H1 (cell line): ENCODE results near the gene PTGES. TPM values are rescaled to one million over a fixed set of nuclear protein-coding genes. Genes with fewer than 3 reads are reported as not detected.
A peak's percentile ranks its signal among the peaks of the same experiment; 100 is the strongest.

Source experiments
- CTCF ChIA-PET: fragments of 300-600 bp; sonication (Branson Sonifier 250); formaldehyde crosslinking; loops from one replicate; lab custom pipeline; 2021; ENCODE audit not compliant: partially characterized antibody; lab: Charles Lee
- POLR2A ChIA-PET: fragments of 300-600 bp; sonication (Branson Sonifier 250); formaldehyde crosslinking; loops from one replicate; lab custom pipeline; 2021; ENCODE audit warnings: inconsistent platforms; ENCODE audit not compliant: partially characterized antibody; lab: Charles Lee
- DNase-seq, 2 experiments: peaks; one replicate each; pipeline versions ENCODE4 v3.0.0 to v3.0.0-alpha.2; 2010 to 2022; ENCODE audit warnings: low spot score in 2 of 2, low read depth in 1 of 2, mixed read lengths in 1 of 2
- FAIRE-seq: peaks from 2 replicates; lab custom pipeline; 2011; peaks lifted over from hg19 to GRCh38; lab: Jason Lieb, UNC
- H2AFZ ChIP-seq: 2 replicates; pipeline ENCODE4 v1.8.1; 2012; ENCODE audit warnings: low read length, inconsistent platforms
- H2AK5ac ChIP-seq: 2 replicates; pipeline ENCODE4 v1.6.1; 2013; ENCODE audit warnings: low read depth, low read length
- H2BK120ac ChIP-seq: replicated peaks from 2 replicates; pipeline ENCODE3; 2013; ENCODE audit warnings: low read depth, low read length, inconsistent platforms
- H2BK12ac ChIP-seq: 2 replicates; pipeline ENCODE4 v1.6.1; 2013; ENCODE audit warnings: low read depth, low read length
- H2BK15ac ChIP-seq: 2 replicates; pipeline ENCODE4 v1.6.1; 2013; ENCODE audit warnings: low read length
- H2BK20ac ChIP-seq: 2 replicates; pipeline ENCODE4 v1.6.1; 2013; ENCODE audit warnings: low read length
- H2BK5ac ChIP-seq: 2 replicates; pipeline ENCODE4 v1.6.1; 2013; ENCODE audit warnings: low read depth, low read length
- H3K14ac ChIP-seq: 2 replicates; pipeline ENCODE4 v1.6.1; 2013; ENCODE audit warnings: inconsistent platforms; ENCODE audit not compliant: insufficient read length
- H3K18ac ChIP-seq: 2 replicates; pipeline ENCODE4 v1.6.1; 2013; ENCODE audit warnings: low read length; ENCODE audit errors: extremely low read depth
- H3K23ac ChIP-seq: 2 replicates; pipeline ENCODE4 v1.6.1; 2013; ENCODE audit warnings: inconsistent platforms; ENCODE audit not compliant: insufficient read length
- H3K23me2 ChIP-seq: 2 replicates; pipeline ENCODE4 v1.6.1; 2013; ENCODE audit warnings: low read depth, low read length
- H3K27ac ChIP-seq: 2 replicates; pipeline ENCODE4 v1.6.1; 2011; ENCODE audit warnings: low read depth, low read length, inconsistent platforms
- H3K27me3 ChIP-seq, 4 experiments: replicated peaks in 1 of 4; 1 replicate in 1 of 4; 2 replicates in 3 of 4; pipeline versions ENCODE4 v1.6.1 to v1.8.1; 2011 to 2013; ENCODE audit warnings: low read length in 3 of 4, mild to moderate bottlenecking in 3 of 4, inconsistent platforms in 2 of 4, mixed read lengths in 2 of 4, moderate library complexity in 1 of 4; ENCODE audit not compliant: control insufficient read depth in 3 of 4, insufficient read depth in 3 of 4; ENCODE audit errors: extremely low read depth in 1 of 4
- H3K36me3 ChIP-seq, 4 experiments: 2 replicates each; pipeline versions ENCODE4 v1.6.1 to v1.8.1; 2011 to 2013; ENCODE audit warnings: mild to moderate bottlenecking in 4 of 4, low read length in 3 of 4, moderate library complexity in 2 of 4, control low read depth in 1 of 4, inconsistent platforms in 1 of 4; ENCODE audit not compliant: insufficient read depth in 4 of 4, control insufficient read depth in 2 of 4
- H3K4ac ChIP-seq: replicated peaks from 2 replicates; pipeline ENCODE3; 2013; ENCODE audit warnings: low read length, low read depth, mixed read lengths, inconsistent platforms; ENCODE audit not compliant: insufficient read length
- H3K4me1 ChIP-seq, 4 experiments: replicated peaks in 1 of 4; 1 replicate in 1 of 4; 2 replicates in 3 of 4; pipeline versions ENCODE4 v1.6.1 to v1.8.1; 2011 to 2013; ENCODE audit warnings: low read length in 3 of 4, inconsistent platforms in 2 of 4, mixed read lengths in 1 of 4; ENCODE audit not compliant: insufficient read depth in 4 of 4, control insufficient read depth in 3 of 4
- H3K4me2 ChIP-seq, 2 experiments: 2 replicates each; pipeline versions ENCODE4 v1.6.1 to v1.8.1; 2011 to 2013; ENCODE audit warnings: low read depth in 2 of 2, low read length in 2 of 2, control low read depth in 1 of 2, inconsistent platforms in 1 of 2, mild to moderate bottlenecking in 1 of 2; ENCODE audit not compliant: insufficient read depth in 1 of 2
- H3K4me3 ChIP-seq, 4 experiments: fragments of 200-600, 300-600 bp in 1 of 4; sonication (generic), shearing (Covaris generic), sonication (Bioruptor Twin) in 1 of 4; 2 replicates each; pipeline versions ENCODE4 v1.5.1 to v1.8.1; 2011 to 2016; ENCODE audit warnings: low read length in 4 of 4, low read depth in 3 of 4, control low read depth in 2 of 4, inconsistent platforms in 2 of 4, mild to moderate bottlenecking in 2 of 4, mixed read lengths in 1 of 4, moderate library complexity in 1 of 4; ENCODE audit not compliant: insufficient read depth in 2 of 4; ENCODE audit errors: extremely low read depth in 1 of 4
- H3K56ac ChIP-seq: replicated peaks from 2 replicates; pipeline ENCODE3; 2013; ENCODE audit warnings: low read depth, mild to moderate bottlenecking, mixed read lengths, low read length, inconsistent platforms; ENCODE audit not compliant: insufficient read length
- H3K79me1 ChIP-seq: 2 replicates; pipeline ENCODE4 v1.6.1; 2013; ENCODE audit warnings: low read depth, low read length, control low read depth
- H3K79me2 ChIP-seq, 2 experiments: 2 replicates each; pipeline versions ENCODE4 v1.6.1 to v1.8.1; 2012 to 2013; ENCODE audit warnings: low read length in 2 of 2, mild to moderate bottlenecking in 2 of 2, inconsistent platforms in 1 of 2; ENCODE audit not compliant: insufficient read depth in 2 of 2, control insufficient read depth in 1 of 2
- H3K9ac ChIP-seq, 4 experiments: replicated peaks in 1 of 4; 1 replicate in 1 of 4; 2 replicates in 3 of 4; pipeline versions ENCODE4 v1.6.1 to v1.8.1; 2011 to 2013; ENCODE audit warnings: low read depth in 3 of 4, low read length in 3 of 4, control low read depth in 2 of 4, mild to moderate bottlenecking in 2 of 4, moderate library complexity in 2 of 4, inconsistent platforms in 1 of 4; ENCODE audit errors: extremely low read depth in 1 of 4
- H3K9me3 ChIP-seq, 2 experiments: 2 replicates each; pipeline versions ENCODE4 v1.6.1 to v1.8.1; 2012 to 2013; ENCODE audit warnings: mild to moderate bottlenecking in 2 of 2, moderate library complexity in 2 of 2, control low read depth in 1 of 2, inconsistent platforms in 1 of 2, low read depth in 1 of 2, low read length in 1 of 2, mixed read lengths in 1 of 2; ENCODE audit not compliant: insufficient read depth in 2 of 2
- H4K20me1 ChIP-seq, 2 experiments: replicated peaks in 1 of 2; 2 replicates each; pipeline versions ENCODE3 to v1.8.1; 2011 to 2013; ENCODE audit warnings: inconsistent platforms in 2 of 2, low read length in 2 of 2, mild to moderate bottlenecking in 1 of 2; ENCODE audit not compliant: insufficient read depth in 2 of 2, control insufficient read depth in 1 of 2
- H4K5ac ChIP-seq: 2 replicates; pipeline ENCODE4 v1.6.1; 2013; ENCODE audit warnings: low read length, low read depth, mixed read lengths, inconsistent platforms; ENCODE audit not compliant: insufficient read length
- H4K8ac ChIP-seq: 2 replicates; pipeline ENCODE4 v1.8.0; 2013; ENCODE audit warnings: mild to moderate bottlenecking, moderate library complexity, low read length, inconsistent platforms; ENCODE audit not compliant: insufficient read depth; ENCODE audit errors: extremely low read depth
- H4K91ac ChIP-seq: replicated peaks from 2 replicates; pipeline ENCODE3; 2013; ENCODE audit warnings: low read length, mixed read lengths, inconsistent platforms; ENCODE audit not compliant: insufficient read length
- CREB1 ChIP-seq: IDR thresholded peaks from 2 replicates; pipeline ENCODE4 v1.6.1; 2012; ENCODE audit warnings: inconsistent platforms
- CTBP2 ChIP-seq: IDR thresholded peaks from 2 replicates; pipeline ENCODE4 v1.7.0; 2011; ENCODE audit warnings: borderline replicate concordance, mild to moderate bottlenecking, moderate library complexity, mixed read lengths, low read length; ENCODE audit not compliant: insufficient read depth, insufficient read length
- EGR1 ChIP-seq: IDR thresholded peaks from 2 replicates; pipeline ENCODE4 v1.6.1; 2011; ENCODE audit warnings: low read depth, low read length, borderline replicate concordance
- FOSL1 ChIP-seq: IDR thresholded peaks from 2 replicates; pipeline ENCODE4 v1.6.1; 2011; ENCODE audit warnings: mild to moderate bottlenecking, low read depth, low read length, moderate library complexity; ENCODE audit not compliant: insufficient read depth
- JUND ChIP-seq: IDR thresholded peaks from 2 replicates; pipeline ENCODE4 v1.6.1; 2011; ENCODE audit warnings: mild to moderate bottlenecking, improper control_type of control experiment, low read length
- MAFK ChIP-seq: IDR thresholded peaks from 2 replicates; pipeline ENCODE4 v1.6.1; 2012; ENCODE audit warnings: low read depth, mild to moderate bottlenecking, improper control_type of control experiment, low read length
- SP1 ChIP-seq: IDR thresholded peaks from 2 replicates; pipeline ENCODE4 v1.6.1; 2011; ENCODE audit warnings: low read depth, low read length
- SP2 ChIP-seq: IDR thresholded peaks from 2 replicates; pipeline ENCODE4 v1.6.1; 2012; ENCODE audit warnings: mild to moderate bottlenecking, low read length, inconsistent platforms
- TAF1 ChIP-seq: IDR thresholded peaks from 2 replicates; pipeline ENCODE4 v1.6.1; 2011; ENCODE audit warnings: mild to moderate bottlenecking, low read depth, low read length
- TBP ChIP-seq: IDR thresholded peaks from 2 replicates; pipeline ENCODE4 v1.6.1; 2011; ENCODE audit warnings: low read depth, low read length, improper control_type of control experiment
- ZNF274 ChIP-seq: IDR thresholded peaks from 2 replicates; pipeline ENCODE4 v1.7.0; 2012; ENCODE audit warnings: low read length, borderline replicate concordance; ENCODE audit errors: extremely low read depth
- WGBS, 2 experiments: shearing (Covaris generic) in 1 of 2; methylation state at CpG; one replicate each; pipeline versions ENCODE4 v1.1.6 to v1.1.7; 2013 to 2015; ENCODE audit warnings: low lambda C conversion rate in 2 of 2, mixed read lengths in 2 of 2, inconsistent platforms in 1 of 2, low coverage in 1 of 2, missing lambda C conversion rate in 1 of 2; ENCODE audit not compliant: insufficient replicate concordance in 2 of 2, insufficient coverage in 1 of 2, insufficient read length in 1 of 2; ENCODE audit errors: extremely low coverage in 1 of 2, missing lambda C conversion rate in 1 of 2; 5-methylcytosine and 5-hydroxymethylcytosine counted together
- polyA plus RNA-seq, 7 experiments: library from polyadenylated mRNA; depleted of rRNA in 3 of 7; stranded (reverse) in 5 of 7; unstranded in 2 of 7; fragments of >200 nt in 5 of 7; fragments of 200-250 nt in 2 of 7; gene quantifications; 1 replicate in 5 of 7; 2 replicates in 1 of 7; 4 replicates in 1 of 7; pipeline versions ENCODE4 v1.2.1 to v1.2.3, GENCODE V29; 2011 to 2013; ENCODE audit warnings: missing spikeins in 2 of 7, mixed read lengths in 2 of 7
- total RNA-seq: library from RNA; stranded (reverse); fragmentation: NEBNext Ultra II Directional; extraction: Animal tissue kit (Norgen Biotek cat#: 25700); gene quantifications from 2 replicates; pipeline ENCODE4 v1.2.1, GENCODE V29; 2021

PTGES gene
- total and polyA plus RNA-seq, 2 of the 8 experiments (the other 6 are each of a cell fraction or from before 2014, with no cell fraction given), result 3.2 to 5.1 TPM

DNA sequence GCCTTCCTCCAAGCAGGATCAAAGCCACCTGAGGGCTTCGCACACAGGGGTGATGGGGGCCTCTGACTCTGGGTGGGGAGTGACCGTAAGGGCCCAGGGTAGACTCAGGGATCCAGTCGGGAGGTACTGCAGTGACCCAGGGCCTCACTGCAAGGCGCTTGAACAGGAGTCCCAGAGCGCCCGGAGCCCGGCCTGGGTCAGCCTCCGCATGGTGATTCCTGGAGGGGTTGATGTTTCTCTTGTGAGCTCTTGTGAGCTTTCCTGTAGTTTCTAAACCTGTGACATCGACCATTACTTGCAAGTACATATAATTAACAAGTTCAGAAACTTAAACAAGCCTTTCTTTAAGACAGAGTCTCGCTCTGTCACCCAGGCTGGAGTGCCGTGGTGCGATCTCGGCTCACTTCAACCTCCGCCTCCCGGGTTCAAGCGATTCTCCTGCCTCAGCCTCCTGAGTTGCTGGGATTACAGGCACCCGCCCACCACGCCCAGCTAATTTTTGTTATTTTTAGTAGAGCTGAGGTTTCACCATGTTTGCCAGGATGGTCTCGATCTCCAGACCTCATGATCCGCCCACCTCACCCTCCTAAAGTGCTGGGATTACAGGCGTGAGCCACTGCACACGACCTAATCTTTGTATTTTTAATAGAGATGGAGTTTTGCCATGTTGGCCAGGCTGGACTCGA lies 19.8 kb downstream of the PTGES start:
- Histone ChIP-seq H2BK12ac (no peak overlapping the region), H3K79me2 (no peaks in the 10 kb centered on the region), H3K23me2 (peaks cover 3% of the 10 kb centered on the region), H2BK20ac (no peak overlapping the region), H4K8ac (no peak overlapping the region), H3K14ac (no peak overlapping the region), H4K5ac (no peak overlapping the region), H3K4me3 (no peak overlapping the region), H3K56ac (no peak overlapping the region), H2BK120ac (no peak overlapping the region), H4K91ac (no peak overlapping the region), H3K36me3 (no peaks in the 10 kb centered on the region), H3K27me3 (no peaks in the 10 kb centered on the region; a peak in 1 of 7 replicates), H3K23ac (no peak overlapping the region), H3K4me2 (no peak overlapping the region), H2BK5ac (no peak overlapping the region), H4K20me1 (no peaks in the 10 kb centered on the region), H2AFZ (no peak overlapping the region), H3K9ac (no peak overlapping the region), H2BK15ac (no peak overlapping the region), H3K27ac (no peak overlapping the region), H3K4ac (peak overlapping the region; percentile 3), H3K18ac (no peak overlapping the region), H3K79me1 (no peaks in the 10 kb centered on the region), H2AK5ac (no peak overlapping the region), H3K4me1 (peaks cover 0 to 2% (median under 1%) of the 10 kb centered on the region in 4 experiments; a peak in 5 of 7 replicates), H3K9me3 (no peaks in the 10 kb centered on the region)
- ChIA-PET POLR2A (no interaction called here), CTCF (interaction anchor here (12.3 to 12.9 kb wide), 2 partner anchors 8 to 49 kb away, joined by 189 to 250 read pairs; no protein-coding TSS in a partner anchor)
- 90% methylated on average over 23 of the region's 23 CpGs; no CpG with 5 or more reads in 1 of the 2 experiments for WGBS, 2 experiments
- no peak for FAIRE-seq
- no peak for DNase-seq
- TF ChIP-seq SP1 (no peak), CTBP2 (no peak), FOSL1 (no peak), SP2 (no peak), TBP (no peak), ZNF274 (no peak), MAFK (no peak), EGR1 (no peak), CREB1 (no peak), TAF1 (no peak), JUND (no peak)
